ENCODE measurements around the gene DHX30.

DHX30 gene

DNA sequence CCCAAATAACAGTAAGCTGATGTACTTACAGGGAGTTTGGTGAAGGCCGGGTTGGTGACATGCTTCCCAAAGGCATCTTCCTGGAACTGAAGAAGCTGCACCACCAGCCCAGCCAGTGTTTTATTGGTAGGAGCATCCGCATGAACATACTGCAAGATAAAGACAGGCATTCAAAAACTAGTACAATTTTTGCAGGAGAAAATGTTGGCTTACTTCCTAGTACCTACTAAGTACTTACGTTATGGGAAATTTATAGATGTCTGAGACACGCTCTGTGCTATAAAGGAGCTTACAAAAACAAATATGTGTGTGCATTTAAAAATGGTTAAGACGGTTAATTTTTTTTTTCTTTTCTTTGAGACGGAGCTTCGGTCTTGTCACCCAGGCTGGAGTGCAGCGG lies 30.1 kb upstream of the DHX30 start:
- TF ChIP-seq ZFX (IDR thresholded peaks at IDR 0.05): no peak
- no peak for TF ChIP-seq CTCF (conservative IDR thresholded peaks at IDR 0.05)
- H3K27ac ChIP-seq: peak overlapping the region; percentile 63

- no peak for TF ChIP-seq ZFX (IDR thresholded peaks at IDR 0.05)
- no peak for TF ChIP-seq CTCF (conservative IDR thresholded peaks at IDR 0.05)
- no peak overlapping the region for H3K27ac ChIP-seq
Observed at GRCh38 chr3:47778746-47779145, 24.2 kb upstream of the DHX30 start.

DNA sequence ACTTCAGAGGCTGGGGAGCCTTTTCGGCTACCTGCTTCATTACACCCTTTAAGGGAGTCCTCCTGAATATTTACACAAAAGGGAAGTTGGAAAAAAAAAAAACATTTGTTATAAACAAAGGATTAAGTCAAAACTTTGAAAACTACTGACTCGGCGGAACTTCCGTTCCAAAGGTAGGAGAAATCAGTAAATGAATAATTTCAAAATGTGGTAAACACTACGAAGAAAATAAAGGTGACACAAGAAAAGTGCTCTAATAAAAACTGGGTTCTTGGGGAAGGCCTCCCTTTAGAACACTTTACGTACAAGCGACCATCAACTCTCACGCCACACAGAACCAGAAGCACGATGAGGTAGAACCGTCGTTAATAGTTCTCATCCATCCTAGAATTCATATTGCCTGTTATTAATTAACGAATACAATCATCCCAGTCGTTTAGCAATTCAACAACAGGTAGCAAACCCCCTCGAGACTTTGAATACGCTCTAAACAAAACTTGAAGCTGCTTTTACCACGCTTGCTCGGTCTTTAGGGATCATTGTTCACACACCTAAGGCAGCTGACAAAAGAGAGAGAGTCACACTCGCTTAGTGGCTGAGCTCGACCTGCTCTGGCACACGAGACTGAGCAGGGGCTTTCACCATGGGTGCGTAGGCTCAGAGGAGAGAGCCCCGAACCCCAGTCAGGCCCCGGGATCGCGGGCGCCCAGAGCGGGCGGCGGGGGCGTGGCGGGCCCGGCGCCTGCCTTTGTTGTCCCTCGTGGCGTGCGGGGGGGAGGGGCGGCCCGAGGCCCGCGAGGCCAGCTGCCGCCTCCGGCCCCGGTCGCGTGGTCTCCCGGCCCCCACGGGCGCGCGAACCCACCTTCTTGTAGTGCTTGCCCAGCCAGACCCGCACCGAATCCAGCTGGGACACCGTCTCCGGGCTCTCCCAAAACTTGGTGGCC lies 21.9 kb upstream of the DHX30 start:
- peak overlapping the region; percentile 85 for H3K27ac ChIP-seq
- TF ChIP-seq CTCF (conservative IDR thresholded peaks at IDR 0.05): no peak
- no peak for TF ChIP-seq ZFX (IDR thresholded peaks at IDR 0.05)

DNA sequence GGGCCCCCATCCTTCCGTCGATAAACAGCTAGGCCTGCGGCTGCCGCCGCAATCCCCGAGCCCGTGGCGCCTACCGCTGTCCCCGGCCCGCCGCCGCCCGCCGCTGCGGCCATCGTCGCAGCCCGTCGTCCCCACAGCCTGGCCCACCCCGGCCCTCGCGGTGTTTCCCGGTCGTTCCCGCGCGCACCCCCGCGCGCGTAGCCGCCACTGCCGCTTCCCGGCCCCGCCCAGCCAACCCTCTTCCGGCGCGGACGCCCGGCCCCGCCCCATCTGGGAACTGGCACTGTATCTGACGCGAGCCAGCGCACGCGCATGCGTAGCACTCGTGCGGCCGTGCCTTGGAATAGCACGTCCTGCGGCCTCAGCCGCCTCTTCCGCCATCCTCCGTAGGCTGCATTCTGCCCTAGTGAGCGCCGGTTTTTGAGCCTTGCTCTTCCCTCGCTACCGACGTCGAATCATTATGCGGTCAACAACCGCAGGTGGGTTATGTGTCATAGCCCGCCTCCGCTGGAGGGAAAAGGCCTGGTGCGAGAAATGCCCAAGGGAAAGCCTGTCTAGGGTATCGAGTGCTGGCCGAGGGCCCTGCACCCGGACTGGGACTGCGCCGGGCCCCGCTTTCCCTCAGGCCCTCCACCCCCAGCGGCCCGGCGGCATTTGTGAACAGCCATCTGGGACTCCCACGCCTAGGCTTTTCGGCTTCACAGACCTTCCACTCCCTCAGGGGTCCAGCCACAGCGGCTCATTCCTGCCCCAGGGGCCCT lies 21.1 kb upstream of the DHX30 start, which contains the start of gene SMARCC1:
TSS of gene SMARCC1 (minus strand) at position 209 of the 761 bp plus-strand sequence. CDS start at position 113, 96 bp downstream.
- TF ChIP-seq ZFX (IDR thresholded peaks at IDR 0.05) (peak; percentile 85; the same call in 1 of the 2 replicates), CTCF (conservative IDR thresholded peaks at IDR 0.05) (no peak)
- H3K27ac ChIP-seq: peak within 1 kb of the TSS; percentile 85

- H3K27ac ChIP-seq: peak overlapping the region; percentile 85
- TF ChIP-seq CTCF (conservative IDR thresholded peaks at IDR 0.05): no peak
- TF ChIP-seq ZFX (IDR thresholded peaks at IDR 0.05): no peak
Observed at GRCh38 chr3:47782446-47783308, 20.3 kb upstream of the DHX30 start.

DNA sequence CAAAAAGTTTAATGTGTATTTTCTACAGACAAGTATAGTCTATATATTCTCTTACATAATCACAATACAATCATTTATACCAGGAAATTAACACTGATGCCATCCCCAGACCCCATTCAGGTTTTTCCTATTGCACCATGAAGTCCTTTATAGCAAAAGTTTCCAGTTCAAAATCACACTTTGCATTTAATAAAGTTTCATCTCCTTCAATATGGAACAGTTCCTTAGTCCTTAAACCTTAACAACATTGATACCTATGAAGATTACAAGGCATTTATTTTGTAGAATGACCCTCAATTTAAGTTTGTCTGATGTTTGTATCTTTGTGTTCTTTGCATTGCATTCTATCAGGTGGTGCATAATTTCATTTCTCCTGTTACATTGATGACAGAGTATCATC lies 19.3 kb upstream of the DHX30 start:
- no peak overlapping the region for H3K27ac ChIP-seq
- no peak for TF ChIP-seq CTCF (conservative IDR thresholded peaks at IDR 0.05)
- TF ChIP-seq ZFX (IDR thresholded peaks at IDR 0.05): no peak
